CD4-positive, alpha-beta T cell (primary cell): ENCODE data around the gene DIAPH2. TPM values are rescaled to one million over a fixed set of nuclear protein-coding genes. Genes with fewer than 3 reads are reported as not detected.

Experiments
- ATAC-seq: fragments of 200-7000 bp; cut with Tn5 transposase; one replicate; pipeline ENCODE4 v1.10.0; 2022; ENCODE audit warnings: mild to moderate bottlenecking; ENCODE audit not compliant: poor library complexity
- CTCF ChIA-PET: fragments of 350-600 bp; sonication (Branson Sonifier 250); formaldehyde crosslinking; loops from one replicate; lab custom pipeline; 2021; ENCODE audit warnings: antibody characterized with exemption, inconsistent platforms; lab: Charles Lee
- POLR2A ChIA-PET: fragments of 350-600 bp; sonication (Branson Sonifier 250); formaldehyde crosslinking; loops from one replicate; lab custom pipeline; 2021; ENCODE audit warnings: antibody characterized with exemption, inconsistent platforms; lab: Charles Lee
- DNase-seq, 14 experiments: peaks; one replicate each; pipeline ENCODE4 v3.0.0-alpha.2; 2013 to 2020; ENCODE audit warnings: mixed read lengths in 2 of 14
- H3K27ac ChIP-seq, 2 donors: one replicate each; pipeline versions ENCODE4 v1.5.1 to v1.7.0; 2013; ENCODE audit warnings: low read length in 2 of 2, low read depth in 1 of 2, mild to moderate bottlenecking in 1 of 2
- H3K27me3 ChIP-seq, 2 experiments: 1 replicate in 1 of 2; 2 replicates in 1 of 2; pipeline versions ENCODE4 v1.6.1 to v1.7.0; 2013; ENCODE audit warnings: low read length in 2 of 2, control low read depth in 1 of 2, mild to moderate bottlenecking in 1 of 2, moderate library complexity in 1 of 2; ENCODE audit not compliant: insufficient read depth in 2 of 2, control insufficient read depth in 1 of 2
- H3K36me3 ChIP-seq: one replicate; pipeline ENCODE4 v1.6.1; 2013; ENCODE audit warnings: low read length, control low read depth; ENCODE audit not compliant: insufficient read depth
- H3K4me1 ChIP-seq: one replicate; pipeline ENCODE4 v1.6.1; 2013; ENCODE audit warnings: low read length, control low read depth; ENCODE audit not compliant: insufficient read depth
- H3K4me3 ChIP-seq: one replicate; pipeline ENCODE4 v1.5.1; 2013; ENCODE audit warnings: mild to moderate bottlenecking, low read length, moderate library complexity
- H3K9me3 ChIP-seq, 2 experiments: 1 replicate in 1 of 2; 2 replicates in 1 of 2; pipeline versions ENCODE4 v1.6.1 to v1.7.0; 2013; ENCODE audit warnings: low read length in 2 of 2, mild to moderate bottlenecking in 2 of 2, control low read depth in 1 of 2, moderate library complexity in 1 of 2; ENCODE audit not compliant: control insufficient read depth in 1 of 2, insufficient read depth in 1 of 2
- H3K27ac Mint-ChIP-seq: one replicate; pipeline ENCODE4 v1.8.0; 2020; ENCODE audit warnings: mixed read lengths
- H3K27me3 Mint-ChIP-seq: one replicate; pipeline ENCODE4 v1.8.0; 2021; ENCODE audit warnings: mixed read lengths
- H3K36me3 Mint-ChIP-seq: one replicate; pipeline ENCODE4 v1.8.0; 2021; ENCODE audit warnings: low read depth, mixed read lengths
- H3K4me1 Mint-ChIP-seq: one replicate; pipeline ENCODE4 v1.8.0; 2021; ENCODE audit warnings: low read depth, mixed read lengths
- H3K4me3 Mint-ChIP-seq: one replicate; pipeline ENCODE4 v1.8.0; 2020; ENCODE audit warnings: mild to moderate bottlenecking, mixed read lengths
- H3K9me3 Mint-ChIP-seq: one replicate; pipeline ENCODE4 v1.8.0; 2020; ENCODE audit warnings: mixed read lengths
- intact Hi-C, 2 experiments: fragments of 100-400 bp; cut with DNase I in 1 of 2; cut with micrococcal nuclease in 1 of 2; formaldehyde crosslinking; loops; one replicate each; pipeline versions ENCODE4 v1.15.1 to v1.9.0; 2023 to 2025; cut with DNase I, micrococcal nuclease
- total RNA-seq, 174 experiments: library from RNA in 2 of 174; stranded (reverse) in 2 of 174; gene quantifications; one replicate each; pipeline ENCODE4 v1.2.3 and lab custom pipeline; 2021 to 2026
- TF ChIP-seq, protein P1 (sequence below): fragments of 200-600 bp; IDR thresholded peaks from one replicate; pipeline ENCODE4 v1.8.0; 2022; ENCODE audit warnings: antibody characterized with exemption, mild to moderate bottlenecking

DIAPH2 gene
- total RNA-seq, 2 experiments from 2014 or later, result 11.4 to 11.7 TPM

DNA sequence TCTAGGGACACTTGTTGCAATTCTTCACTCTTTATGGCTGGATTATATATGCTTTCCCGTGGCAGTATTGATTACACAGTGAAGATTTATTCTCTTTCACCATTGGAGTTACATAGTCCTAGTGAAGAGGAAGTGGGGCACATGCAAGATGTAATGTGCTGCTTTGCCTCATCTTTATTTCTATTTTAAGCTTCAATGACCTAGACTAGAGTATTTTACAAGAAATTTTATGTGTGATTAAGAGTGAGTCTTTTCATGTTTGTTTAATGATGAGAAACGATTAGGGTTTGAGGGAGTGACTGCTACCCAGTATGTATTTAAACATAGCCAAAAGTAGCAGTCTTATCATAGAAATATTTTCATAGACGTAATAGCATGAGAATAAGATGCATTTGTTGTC lies 30.8 kb downstream of the DIAPH2 start:
- POLR2A ChIA-PET, result no interaction called here
- intact Hi-C loops, result no loop called here

GRCh38 chrX:96719161-96719875 lies 34.7 kb downstream of the DIAPH2 start:
- H3K27ac ChIP-seq, result no peak overlapping the region
- no peak overlapping the region for H3K4me3 ChIP-seq
- no peaks in the 10 kb centered on the region for H3K4me1 ChIP-seq
- no peaks in the 10 kb centered on the region for H3K27me3 Mint-ChIP-seq
- ChIA-PET CTCF (interaction anchor here (1.1 kb wide), 1 partner anchor 24 kb away, joined by 3 read pairs; no protein-coding TSS in a partner anchor), POLR2A (no interaction called here)
- DNase-seq (no peak), ATAC-seq (no peak)
- TF ChIP-seq, protein P1, sequence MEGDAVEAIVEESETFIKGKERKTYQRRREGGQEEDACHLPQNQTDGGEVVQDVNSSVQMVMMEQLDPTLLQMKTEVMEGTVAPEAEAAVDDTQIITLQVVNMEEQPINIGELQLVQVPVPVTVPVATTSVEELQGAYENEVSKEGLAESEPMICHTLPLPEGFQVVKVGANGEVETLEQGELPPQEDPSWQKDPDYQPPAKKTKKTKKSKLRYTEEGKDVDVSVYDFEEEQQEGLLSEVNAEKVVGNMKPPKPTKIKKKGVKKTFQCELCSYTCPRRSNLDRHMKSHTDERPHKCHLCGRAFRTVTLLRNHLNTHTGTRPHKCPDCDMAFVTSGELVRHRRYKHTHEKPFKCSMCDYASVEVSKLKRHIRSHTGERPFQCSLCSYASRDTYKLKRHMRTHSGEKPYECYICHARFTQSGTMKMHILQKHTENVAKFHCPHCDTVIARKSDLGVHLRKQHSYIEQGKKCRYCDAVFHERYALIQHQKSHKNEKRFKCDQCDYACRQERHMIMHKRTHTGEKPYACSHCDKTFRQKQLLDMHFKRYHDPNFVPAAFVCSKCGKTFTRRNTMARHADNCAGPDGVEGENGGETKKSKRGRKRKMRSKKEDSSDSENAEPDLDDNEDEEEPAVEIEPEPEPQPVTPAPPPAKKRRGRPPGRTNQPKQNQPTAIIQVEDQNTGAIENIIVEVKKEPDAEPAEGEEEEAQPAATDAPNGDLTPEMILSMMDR, result no peak
- H3K36me3 Mint-ChIP-seq, result no peaks in the 10 kb centered on the region
- intact Hi-C loops, result no loop called here
- H3K4me1 Mint-ChIP-seq, result peaks cover 4% of the 10 kb centered on the region
- no peak overlapping the region for H3K4me3 Mint-ChIP-seq
- no peaks in the 10 kb centered on the region for H3K9me3 ChIP-seq
- H3K9me3 Mint-ChIP-seq, result no peaks in the 10 kb centered on the region
- H3K27me3 ChIP-seq, result no peaks in the 10 kb centered on the region
- H3K36me3 ChIP-seq, result no peaks in the 10 kb centered on the region
- no peak overlapping the region for H3K27ac Mint-ChIP-seq

More for the DNA sequence above, 30.8 kb downstream of the DIAPH2 start:
- no peaks in the 10 kb centered on the region for H3K9me3 ChIP-seq
- H3K36me3 ChIP-seq, result no peaks in the 10 kb centered on the region
- CTCF ChIA-PET, result no interaction called here
- H3K4me1 ChIP-seq, result no peaks in the 10 kb centered on the region
- H3K4me3 ChIP-seq, result no peak overlapping the region
- H3K27ac ChIP-seq, result no peak overlapping the region
- Mint-ChIP-seq H3K27me3 (no peaks in the 10 kb centered on the region), H3K36me3 (no peaks in the 10 kb centered on the region), H3K27ac (no peak overlapping the region), H3K4me1 (peaks cover 22% of the 10 kb centered on the region), H3K4me3 (no peak overlapping the region), H3K9me3 (no peaks in the 10 kb centered on the region)
- no peak for ATAC-seq
- TF ChIP-seq, protein P1, result no peak
- no peak for DNase-seq
- H3K27me3 ChIP-seq, result no peaks in the 10 kb centered on the region

DNA sequence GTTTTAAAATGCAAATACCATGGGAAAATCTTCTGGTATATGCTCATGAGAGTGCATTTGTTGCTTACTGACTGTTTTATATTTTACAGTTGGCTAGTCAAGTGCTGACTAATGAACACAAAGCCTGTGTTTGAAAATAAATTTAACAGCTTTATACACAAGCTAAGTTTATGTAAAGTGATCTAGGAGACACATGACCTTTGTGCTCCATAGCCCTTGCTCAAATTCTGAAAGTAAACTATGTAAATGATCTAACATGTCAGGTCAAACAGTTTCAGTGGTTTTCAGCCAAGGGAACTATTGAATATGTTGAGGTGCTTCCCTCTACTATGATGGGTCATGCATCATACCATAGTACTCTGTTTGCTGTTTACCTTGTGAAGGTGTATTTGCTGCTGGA lies 36.7 kb downstream of the DIAPH2 start:
- H3K36me3 Mint-ChIP-seq, result no peaks in the 10 kb centered on the region
- no peak overlapping the region for H3K4me3 Mint-ChIP-seq
- ATAC-seq, result no peak
- no peak for DNase-seq
- no peaks in the 10 kb centered on the region for H3K9me3 Mint-ChIP-seq
- Histone ChIP-seq H3K4me1 (no peaks in the 10 kb centered on the region), H3K27ac (no peak overlapping the region), H3K36me3 (no peaks in the 10 kb centered on the region), H3K9me3 (no peaks in the 10 kb centered on the region), H3K27me3 (no peaks in the 10 kb centered on the region), H3K4me3 (no peak overlapping the region)
- TF ChIP-seq, protein P1, result no peak
- no peaks in the 10 kb centered on the region for H3K4me1 Mint-ChIP-seq
- no peaks in the 10 kb centered on the region for H3K27me3 Mint-ChIP-seq
- ChIA-PET CTCF (no interaction called here), POLR2A (no interaction called here)
- H3K27ac Mint-ChIP-seq, result no peak overlapping the region
- intact Hi-C loops, result no loop called here
